Anterior cingulate cortex (tissue), 58 donors: ENCODE data around the gene TRRAP.
A peak's percentile ranks its signal among the peaks of the same experiment; 100 is the strongest.
"Not testable (repeated sequence)": the region's sequence is repeated elsewhere in the genome, so short reads cannot be mapped to it uniquely, and the experiment has no call there.

Experiments
- DNase-seq, 58 donors: peaks; one replicate each; lab custom pipeline; 2025; lab: John Stamatoyannopoulos, UW

Gene TRRAP

DNA sequence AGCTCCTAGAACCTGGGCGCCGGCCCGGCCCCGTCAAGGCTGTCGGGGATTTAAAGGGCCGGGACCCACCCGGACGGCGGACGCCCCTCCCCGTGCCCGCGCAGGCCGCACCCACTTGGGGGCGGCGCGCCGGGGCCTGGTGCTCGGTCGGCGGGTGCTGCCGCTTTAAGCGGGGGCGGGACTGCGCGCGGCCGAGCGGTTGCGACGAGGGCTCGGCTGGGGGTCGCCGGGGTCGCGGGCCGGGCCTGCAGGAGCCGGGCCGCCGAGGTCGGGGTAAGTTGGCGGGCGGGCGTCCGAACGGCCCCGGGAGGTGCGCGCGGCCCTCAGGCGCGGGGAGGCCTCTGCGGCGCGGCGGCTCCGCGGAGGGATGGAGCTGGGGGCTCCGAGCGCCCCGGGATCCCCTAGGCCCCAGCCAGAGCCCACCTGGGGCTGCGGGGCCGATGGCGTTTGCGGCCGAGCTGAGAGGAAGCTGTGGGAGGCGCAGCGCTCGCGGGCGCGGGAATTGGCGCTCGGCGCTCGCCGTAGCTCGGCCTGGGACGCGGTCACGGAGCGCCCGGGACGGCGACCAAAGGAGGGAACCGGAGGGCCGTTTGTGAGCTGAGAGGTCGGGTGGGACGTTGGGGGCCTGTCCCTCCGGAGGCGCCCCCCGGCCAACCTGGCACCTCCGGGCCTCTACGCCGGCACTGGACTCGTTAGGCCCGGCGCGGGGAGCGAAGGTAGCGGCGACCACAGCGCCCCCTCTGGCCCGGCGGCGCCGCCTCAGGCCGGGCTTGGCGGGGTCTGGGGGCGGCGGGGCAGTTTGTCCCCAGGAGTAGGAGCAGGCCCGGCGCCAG, at the start of gene TRRAP:
TSS of gene TRRAP (plus strand) at position 168 of the 833 bp plus-strand sequence. CDS start 2,619 bp downstream, outside the sequence.
- peak in 53 of 58 donors; percentile 12 to 79 (median 55) for DNase-seq

DNA sequence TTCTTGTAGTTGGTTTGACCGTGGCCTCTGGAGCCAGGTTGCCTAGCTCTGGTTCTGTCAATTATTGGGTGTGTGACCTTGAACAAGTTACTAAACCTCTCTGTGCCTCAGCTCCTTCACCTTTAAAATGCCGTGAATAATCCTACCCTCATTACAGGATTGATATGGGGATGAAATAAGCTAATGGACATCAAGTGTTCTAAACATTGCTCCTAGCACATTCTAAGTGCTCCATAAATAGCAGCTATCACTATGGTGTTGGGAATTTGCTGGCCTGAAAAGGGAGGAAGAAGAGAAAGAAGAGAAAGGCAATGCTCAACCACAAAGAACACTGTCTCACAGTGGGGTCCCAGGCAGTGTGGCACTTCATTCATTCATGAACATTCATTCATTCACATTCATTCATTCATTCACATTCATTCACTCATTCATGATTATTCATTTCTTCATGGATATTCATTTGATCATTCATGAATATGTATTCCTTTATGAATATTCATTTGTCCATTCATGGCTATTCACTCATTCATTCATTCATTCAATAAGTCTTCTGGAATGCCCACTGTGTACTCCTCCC, 47.3 kb upstream of the TRRAP start:
- no peak for DNase-seq

DNA sequence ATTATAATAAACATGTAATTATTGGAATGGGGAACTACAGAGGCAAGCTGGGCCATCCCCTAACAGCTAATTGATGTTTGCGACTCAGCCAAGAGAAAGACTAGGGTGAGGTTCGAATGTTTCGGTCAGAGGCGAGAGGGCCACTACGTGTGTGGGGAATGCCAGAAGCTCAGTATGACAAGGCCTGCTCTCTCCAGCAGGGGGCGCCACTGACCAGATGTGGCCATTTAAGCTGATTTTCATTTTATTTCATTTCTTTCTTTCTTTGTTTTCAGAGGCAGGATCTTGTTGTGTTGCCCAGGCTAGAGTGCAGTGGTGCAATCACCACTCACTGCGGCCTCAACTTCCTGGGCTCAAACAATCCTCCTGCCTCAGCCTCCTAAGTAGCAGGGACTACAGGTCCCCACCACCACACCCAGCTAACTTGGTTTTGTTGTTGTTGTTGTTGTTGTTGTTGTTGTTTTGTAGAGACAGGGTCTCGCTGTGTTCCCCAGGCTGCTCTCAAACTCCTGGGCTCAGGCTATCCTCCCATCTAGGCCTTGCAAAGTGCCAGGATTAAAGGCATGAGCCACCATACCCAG, 46.6 kb upstream of the TRRAP start:
- DNase-seq = no peak

DNA sequence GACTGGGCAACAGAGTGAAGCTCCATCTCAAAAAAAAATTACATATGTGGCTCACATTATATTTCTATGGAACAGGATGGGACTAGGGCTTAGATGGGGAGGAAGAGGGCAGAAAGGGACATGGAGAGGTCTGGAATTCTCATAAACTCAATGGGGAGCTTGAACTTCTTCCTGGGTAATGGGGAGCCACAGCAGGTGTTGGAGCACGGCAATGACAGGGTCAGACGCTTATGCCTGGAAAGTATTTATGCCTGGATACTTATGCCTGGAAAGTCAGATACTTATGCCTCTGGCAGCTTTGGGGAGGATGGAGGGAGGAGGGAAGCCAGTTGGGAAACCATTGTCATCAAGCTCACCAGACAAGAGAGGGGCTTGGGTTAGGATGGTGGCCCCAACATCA, 45.3 kb upstream of the TRRAP start:
- DNase-seq = no peak

DNA sequence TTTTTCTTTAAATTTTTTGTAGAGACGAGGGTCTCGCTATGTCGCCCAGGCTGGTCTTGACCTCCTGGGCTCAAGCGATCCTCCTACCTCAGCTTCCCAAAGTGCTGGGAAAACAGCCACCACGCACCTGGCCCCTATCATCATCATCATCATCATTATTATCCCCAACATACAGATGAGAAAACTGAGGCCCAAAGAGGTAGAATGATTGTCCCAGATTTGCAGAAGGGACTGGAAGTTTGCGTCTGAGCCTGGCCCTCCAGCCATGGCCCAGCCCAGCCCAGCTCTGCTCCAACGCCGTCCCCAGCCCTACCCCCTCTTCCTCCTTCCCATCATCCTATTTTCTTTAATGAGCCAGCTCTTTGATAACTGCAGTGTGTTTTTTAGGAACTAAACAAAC, 43.4 kb upstream of the TRRAP start:
- no peak for DNase-seq

DNA sequence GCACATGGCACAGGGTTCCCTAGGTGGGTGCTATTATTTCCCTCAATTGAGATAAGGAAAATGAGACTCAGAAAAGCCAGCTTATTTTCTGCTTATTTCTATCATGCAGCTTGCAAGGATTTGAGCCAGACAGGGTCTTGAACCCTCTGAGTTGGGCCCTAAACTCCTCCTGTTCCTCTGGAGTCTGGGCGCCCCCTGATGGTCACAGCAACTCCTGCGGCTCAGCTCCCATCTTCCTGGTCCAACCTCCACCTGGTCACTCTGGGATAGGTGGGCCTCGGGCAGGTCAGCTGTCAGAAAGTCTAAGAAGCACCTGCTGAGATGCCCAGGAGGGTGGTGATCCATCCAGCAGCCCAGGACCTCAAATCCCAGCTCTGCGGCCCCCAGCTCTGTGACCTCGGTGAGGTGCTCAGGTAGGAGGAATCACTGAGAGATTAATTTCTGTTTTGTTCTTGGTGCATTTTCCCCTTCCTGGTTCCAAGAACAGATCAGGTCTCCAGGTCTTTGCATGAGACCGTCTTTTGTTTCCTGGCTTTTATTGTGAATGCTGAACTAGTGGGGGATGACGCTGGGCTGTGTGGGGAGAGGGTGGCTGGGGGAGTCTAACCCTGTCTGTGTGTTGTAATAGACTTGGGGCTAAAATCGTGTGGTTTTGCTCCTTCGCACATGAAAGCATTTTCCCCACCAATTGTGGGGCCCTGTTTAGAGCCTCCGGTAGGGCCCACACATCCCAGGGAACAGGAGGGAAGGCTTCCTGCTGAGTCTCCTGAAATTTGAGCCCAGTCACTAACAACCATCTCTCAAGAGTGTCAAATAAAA, 41.3 kb upstream of the TRRAP start:
- peak in 9 of 58 donors; percentile 1 to 35 (median 6) for DNase-seq

DNA sequence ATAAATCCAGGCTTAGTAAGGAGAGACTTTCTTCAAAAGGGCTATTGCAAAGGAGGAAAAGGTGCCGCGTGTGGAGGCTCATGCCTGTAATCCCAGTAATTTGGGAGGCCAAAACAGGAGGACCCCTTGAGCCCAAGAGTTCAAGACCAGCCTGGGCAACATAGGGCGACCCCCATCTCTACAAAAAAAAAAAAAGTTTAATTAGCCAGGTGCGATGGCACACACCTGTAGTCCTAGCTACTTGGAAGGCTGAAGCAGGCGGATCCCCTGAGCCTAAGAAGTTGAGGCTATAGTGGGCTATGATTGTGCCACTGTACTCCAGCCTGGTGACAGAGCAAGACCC, 40.7 kb upstream of the TRRAP start:
- DNase-seq = no peak

DNA sequence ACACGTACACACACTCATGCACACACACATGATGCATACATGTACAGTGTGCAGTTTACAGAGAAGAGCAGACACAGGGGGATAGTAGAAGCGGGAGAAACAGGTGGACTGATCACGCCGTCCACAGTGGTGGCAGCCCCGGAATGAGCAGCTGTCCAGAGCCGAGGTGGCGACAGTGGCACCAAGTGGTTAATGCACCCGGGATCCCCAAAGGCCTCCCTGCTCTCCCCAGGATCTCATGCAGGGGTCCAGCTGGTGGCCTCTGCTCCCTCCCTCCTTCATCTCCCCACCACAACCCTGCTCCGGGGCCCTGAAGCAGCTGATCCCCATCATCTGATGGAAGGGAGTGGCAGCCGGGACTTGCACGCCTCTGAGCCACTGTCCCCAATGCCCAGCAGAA, 38.2 kb upstream of the TRRAP start:
- DNase-seq = no peak

DNA sequence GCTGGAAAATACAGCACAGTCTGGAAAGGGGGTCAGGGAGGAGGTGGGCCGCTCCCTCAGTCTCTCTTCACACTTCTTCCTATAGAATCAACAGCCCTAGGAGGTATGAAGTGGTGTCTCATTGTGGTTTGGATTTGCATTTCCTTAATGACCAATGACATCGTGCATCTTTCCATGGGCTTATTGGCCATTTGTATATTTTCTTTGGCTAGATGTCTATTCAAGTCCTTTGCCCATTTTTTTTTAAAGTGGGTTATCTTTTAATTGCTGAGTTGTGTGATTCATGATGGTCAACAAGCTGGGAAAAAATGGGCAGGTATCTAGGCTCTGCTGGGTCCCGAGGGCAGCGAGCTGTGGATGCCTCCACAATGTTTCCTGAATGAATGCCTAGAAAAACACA, 37.6 kb upstream of the TRRAP start:
- no peak for DNase-seq

DNA sequence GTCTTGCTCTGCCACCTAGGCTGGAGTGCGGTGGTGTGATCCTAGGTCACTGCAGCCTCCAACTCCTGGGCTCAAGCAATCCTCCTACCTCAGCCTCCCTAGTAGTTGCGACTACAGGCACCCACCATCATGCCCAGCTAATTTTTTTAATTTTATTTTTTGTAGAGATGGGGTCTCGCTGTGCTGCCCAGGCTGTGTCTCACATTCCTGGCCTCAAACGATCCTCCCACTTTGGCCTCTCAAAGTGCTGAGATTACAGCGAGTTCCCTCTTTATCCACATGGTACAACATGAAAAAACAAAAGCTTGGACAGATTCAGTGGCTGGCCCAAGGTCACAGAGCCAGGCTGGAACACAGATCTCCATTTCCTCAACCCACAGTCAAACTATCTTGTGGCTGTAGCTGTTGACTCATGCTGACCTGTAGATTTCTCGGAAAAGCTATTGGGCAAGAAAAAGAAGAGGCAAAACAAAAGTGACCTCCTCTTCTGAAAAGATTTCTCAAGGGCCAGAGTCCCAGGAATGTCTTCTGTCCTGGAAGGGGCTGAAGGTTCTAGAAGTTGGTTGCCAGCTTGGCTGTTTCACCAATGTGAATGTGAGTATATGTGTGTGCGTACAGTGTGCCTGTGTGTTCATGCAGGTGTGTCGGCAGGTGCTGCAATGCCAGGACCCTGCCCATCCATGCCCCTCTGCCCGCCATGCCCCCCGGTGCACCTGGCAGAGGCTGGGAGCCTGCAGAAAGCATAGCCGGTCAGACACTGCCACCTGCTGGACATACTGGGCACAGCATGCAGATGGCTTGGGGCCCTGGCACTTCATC, 36.9 kb upstream of the TRRAP start:
- peak in 54 of 58 donors; percentile 1 to 84 (median 41) for DNase-seq

DNA sequence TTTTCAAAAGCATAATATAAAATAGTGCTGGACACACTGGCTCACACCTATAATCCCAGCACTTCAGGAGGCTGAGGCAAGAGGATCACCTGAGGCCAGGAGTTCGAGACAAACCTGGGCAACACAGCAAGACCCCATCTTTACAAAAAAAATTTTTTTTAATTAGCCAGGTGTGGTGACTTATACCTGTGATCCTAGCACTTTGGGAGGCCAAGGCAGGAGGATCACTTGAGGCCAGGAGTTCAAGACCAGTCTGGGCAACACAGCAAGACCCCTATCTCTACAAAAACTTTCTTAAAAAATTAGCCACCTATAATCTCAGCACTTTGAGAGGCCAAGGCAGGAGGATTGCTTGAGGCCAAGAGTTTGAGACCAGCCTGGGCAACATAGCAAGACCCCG, 35.8 kb upstream of the TRRAP start:
- not testable (repeated sequence) for DNase-seq

DNA sequence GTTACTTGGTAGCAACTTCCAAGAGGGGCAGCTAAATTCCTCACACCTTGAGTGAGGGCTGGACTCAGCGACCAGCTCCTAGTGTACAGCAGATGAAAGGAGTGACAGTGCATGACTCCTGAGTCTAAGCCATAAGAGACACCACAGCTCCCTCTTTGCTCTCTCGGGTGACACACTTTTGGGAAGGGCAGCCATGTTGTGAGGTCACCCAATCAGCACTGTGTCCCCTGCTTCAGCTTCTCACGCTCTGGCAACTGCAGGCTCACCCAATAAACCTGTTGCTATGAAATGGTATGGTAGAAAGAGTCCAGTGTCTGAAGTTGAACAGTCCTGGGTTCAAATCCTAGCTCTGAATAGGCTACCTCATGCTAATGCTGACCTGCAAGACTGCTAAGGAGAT, 29.4 kb upstream of the TRRAP start:
- DNase-seq = no peak

DNA sequence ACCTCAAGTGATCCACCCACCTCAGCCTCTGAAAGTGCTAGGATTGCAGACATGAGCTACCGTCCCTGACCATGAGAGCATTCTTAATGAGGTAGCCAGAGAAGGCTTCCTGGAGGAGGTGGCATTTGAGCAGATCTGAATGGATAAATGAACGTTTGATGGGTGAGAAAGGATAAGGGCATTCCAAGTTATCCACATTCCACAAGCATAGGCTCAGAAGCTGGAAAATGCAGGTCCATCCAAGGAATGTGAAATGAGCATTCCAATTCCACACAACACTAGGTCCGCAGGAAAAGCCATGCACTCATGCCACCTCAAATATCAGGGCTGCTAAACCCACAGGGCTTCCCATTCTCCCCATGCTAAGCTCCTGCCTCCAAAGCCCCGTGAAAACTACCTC, 25.5 kb upstream of the TRRAP start:
- no peak for DNase-seq

DNA sequence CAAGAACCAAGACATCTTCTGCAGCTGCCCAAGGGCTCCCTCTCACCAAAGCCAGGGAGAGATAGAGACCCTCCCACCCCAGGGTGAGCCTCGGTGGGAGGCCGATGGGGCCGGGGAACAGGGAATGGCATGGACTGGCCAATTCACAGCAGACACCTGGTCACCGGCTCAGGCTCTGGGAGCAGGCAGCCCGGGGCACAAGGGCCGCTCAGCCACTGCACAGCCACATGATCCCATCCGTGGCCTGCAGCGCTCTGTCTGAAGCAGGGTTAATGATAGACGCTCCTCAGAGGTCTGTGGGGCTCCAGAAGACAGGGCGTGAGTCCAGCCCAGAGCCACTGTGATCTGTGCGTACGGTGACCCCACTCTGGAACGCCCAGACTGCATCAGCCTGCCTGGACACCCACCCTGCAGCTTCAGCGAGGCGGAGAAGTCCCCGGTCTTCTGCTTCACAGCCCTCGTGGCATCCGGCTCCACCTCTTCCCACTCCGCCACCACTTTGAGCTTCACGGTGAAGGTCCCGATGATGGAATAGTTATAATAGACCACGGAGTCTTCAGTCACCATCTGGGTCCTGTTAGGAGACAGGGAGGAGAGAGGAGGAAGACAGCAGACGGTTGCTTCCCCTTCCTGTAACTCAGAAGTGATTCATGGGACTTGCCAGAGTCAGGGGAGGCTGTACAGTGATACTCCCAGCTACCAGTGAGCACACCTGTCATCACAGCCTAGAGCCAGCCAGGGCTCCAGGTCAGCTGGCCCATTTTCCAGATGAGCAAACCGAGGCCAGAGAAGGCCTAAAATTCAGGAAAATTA, 22.5 kb upstream of the TRRAP start:
- no peak for DNase-seq

DNA sequence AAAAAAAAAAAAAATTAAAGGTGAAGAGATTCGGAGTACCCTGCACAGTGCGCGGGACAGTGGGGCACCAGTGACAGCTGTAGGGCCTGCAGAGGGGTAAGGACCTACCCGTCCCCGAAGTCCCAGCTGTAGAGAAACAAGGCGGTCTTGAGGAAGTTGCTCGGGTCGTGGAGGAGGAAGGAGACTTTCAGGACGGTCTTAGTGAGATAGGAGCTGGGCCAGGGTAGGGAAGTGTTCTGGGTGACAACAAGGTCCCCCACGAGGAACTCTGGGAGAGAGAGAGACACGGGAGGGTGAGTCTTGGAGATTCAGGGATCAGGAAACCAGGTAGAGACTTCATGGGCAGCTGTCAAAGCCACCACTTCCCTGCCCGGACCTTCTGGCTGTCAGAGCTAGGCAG, 18.3 kb upstream of the TRRAP start:
- DNase-seq = no peak

DNA sequence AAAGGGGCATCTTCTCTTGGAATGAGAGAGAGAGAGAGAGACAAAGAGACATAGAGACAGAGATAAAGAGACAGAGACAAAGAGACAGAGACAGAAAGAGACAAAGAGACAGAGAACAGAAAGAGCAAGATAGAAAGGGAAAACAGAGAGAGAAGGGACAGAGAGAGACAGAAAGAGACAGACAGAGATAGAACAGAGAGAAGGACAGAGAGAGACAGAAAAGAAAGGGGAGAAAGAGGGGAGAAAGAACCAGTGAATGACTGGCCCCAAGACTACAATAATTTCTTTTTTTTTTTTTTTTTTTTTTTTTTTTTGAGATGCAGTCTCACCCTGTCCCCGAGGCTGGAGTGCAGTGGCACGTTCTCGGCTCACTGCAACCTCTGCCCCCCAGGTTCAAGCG, 16.1 kb upstream of the TRRAP start:
- DNase-seq = no peak

DNA sequence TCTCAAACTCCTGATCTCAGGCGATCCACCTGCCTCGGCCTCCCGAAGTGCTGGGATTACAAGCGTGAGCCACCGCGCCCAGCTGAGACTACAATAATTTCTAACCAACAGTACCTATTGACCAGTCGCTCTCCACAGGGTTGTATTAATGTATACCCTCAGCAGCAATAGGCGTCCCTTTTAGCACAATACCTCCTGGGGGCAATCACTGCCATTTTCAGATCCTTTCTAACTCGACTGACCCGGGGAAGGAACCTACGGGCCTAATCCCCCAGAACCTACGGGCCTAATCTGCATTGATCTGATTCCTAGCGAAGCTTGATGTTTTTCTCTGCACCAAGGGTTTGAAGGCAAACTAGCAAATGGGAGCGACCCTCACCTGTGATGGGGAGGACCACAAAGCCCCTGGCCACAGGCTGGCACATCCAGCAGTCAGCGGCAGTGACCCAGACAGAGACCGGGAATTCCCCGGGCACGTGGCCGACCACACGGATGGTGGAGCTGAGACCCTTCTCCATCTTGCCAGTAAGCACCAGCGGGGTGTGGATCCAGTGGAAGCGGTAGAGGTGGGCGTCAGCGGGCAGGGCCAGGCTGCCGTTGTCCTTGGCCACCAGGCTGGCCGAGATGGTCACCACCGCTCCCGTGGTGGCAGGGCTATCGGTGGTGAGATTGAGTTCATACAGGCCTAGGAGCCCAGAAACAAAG, 15.5 kb upstream of the TRRAP start:
- DNase-seq = no peak

DNA sequence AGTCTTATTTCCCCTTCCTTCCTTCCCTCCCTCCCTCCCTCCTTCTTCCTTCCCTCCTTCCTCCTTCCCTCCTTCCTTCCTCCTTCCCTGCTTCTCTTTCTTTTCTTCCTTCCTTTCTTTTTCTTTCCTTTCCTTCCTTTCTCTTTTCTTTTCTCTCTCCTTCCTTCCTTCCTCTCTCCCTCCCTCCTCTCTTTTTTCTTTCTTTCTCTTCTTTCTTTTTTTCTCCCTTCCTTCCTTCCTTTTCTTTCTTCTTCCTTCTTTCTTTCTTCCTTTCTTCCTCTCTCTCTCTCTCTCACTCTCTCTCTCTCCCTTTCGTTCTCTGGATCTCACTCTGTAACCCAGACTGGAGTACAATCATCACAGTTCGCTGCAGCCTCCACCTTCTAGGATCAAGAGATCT, 14.7 kb upstream of the TRRAP start:
- DNase-seq = no peak
